ENCODE results near the gene CWC27. TPM values are rescaled to one million over a fixed set of nuclear protein-coding genes. Genes with fewer than 3 reads are reported as not detected.

Gene CWC27
- total RNA-seq, 1 donor from 2014 or later = 32.9 TPM

DNA sequence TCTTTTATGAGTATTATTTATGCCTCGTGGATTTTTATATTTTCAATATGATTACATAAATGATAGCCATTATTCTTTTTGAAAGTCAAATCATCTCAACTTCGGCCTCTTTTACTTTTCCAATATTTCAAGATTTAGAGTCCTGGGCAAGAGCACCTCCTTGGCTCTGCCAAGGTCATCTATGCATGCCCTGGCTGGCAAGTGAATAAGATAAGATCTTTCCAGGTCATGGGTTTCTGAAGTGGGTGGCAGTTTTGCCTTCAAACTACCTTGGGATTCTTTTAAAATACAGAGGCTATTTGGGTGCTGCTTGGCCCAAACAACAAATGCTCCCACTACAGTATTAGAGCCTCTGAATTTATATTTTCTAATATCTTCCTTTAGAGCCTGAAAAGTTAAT lies 95.4 kb downstream of the CWC27 start:
- Mint-ChIP-seq H3K27me3 (ENCODE audit: low read depth) (no peaks in the 10 kb centered on the region), H3K4me1 (ENCODE audit: low read depth) (no peaks in the 10 kb centered on the region)
- intact Hi-C loops (cut with micrococcal nuclease) = no loop called here

GRCh38 chr5:64865662-64866061 lies 96.9 kb downstream of the CWC27 start:
- intact Hi-C loops (cut with micrococcal nuclease) = loop anchor here (5.0 kb wide), 1 partner anchor 617 kb away; the partner anchor contains the start of gene ADAMTS6
- Mint-ChIP-seq H3K27ac (no peak overlapping the region), H3K4me3 (ENCODE audit: low read depth) (no peak overlapping the region), H3K9me3 (no peaks in the 10 kb centered on the region), H3K36me3 (ENCODE audit: low read depth) (no peaks in the 10 kb centered on the region), H3K4me1 (ENCODE audit: low read depth) (peaks cover 3% of the 10 kb centered on the region), H3K27me3 (ENCODE audit: low read depth) (no peaks in the 10 kb centered on the region)
- DNase-seq (ENCODE audit: low spot score) = no peak

More for the DNA sequence above, 95.4 kb downstream of the CWC27 start:
- no peak for DNase-seq (ENCODE audit: low spot score)
- Mint-ChIP-seq H3K9me3 (no peaks in the 10 kb centered on the region), H3K27ac (no peak overlapping the region), H3K4me3 (ENCODE audit: low read depth) (no peak overlapping the region), H3K36me3 (ENCODE audit: low read depth) (no peaks in the 10 kb centered on the region)

DNA sequence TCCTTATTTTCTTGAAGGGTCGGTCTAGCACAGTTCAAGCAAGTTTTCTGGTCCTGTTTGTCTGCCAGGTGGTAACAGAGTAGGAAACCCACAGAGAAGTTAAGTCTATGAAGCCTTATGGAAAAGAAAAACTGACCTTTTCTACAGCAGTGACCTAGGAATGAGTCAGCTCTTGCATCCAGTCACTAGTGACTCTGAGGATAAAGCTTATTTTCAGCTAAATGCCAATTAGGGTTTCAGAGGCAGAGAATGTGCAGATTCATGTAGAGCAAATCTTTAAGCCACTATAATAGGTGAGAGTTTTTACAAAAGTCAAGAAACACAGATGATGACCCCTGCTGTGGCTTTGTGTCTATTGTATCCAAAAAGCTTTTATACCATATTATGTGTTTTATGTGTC lies 100.7 kb downstream of the CWC27 start:
- Mint-ChIP-seq H3K4me1 (ENCODE audit: low read depth) (peaks cover 3% of the 10 kb centered on the region), H3K27ac (no peak overlapping the region)
- intact Hi-C loops (cut with micrococcal nuclease) = loop anchor here (5.0 kb wide), 1 partner anchor 613 kb away; the partner anchor contains the start of gene ADAMTS6

GRCh38 chr5:64872044-64872443 lies 103.3 kb downstream of the CWC27 start:
- Mint-ChIP-seq H3K36me3 (ENCODE audit: low read depth) (no peaks in the 10 kb centered on the region), H3K9me3 (no peaks in the 10 kb centered on the region), H3K4me3 (ENCODE audit: low read depth) (no peak overlapping the region), H3K4me1 (ENCODE audit: low read depth) (peaks cover 3% of the 10 kb centered on the region), H3K27ac (no peak overlapping the region), H3K27me3 (ENCODE audit: low read depth) (no peaks in the 10 kb centered on the region)
- DNase-seq (ENCODE audit: low spot score) = no peak
- intact Hi-C loops (cut with micrococcal nuclease) = no loop called here

More for the DNA sequence above, 100.7 kb downstream of the CWC27 start:
- H3K27me3 Mint-ChIP-seq (ENCODE audit: low read depth) = no peaks in the 10 kb centered on the region
- H3K9me3 Mint-ChIP-seq = no peaks in the 10 kb centered on the region
- DNase-seq (ENCODE audit: low spot score) = no peak
- H3K4me3 Mint-ChIP-seq (ENCODE audit: low read depth) = no peak overlapping the region
- H3K36me3 Mint-ChIP-seq (ENCODE audit: low read depth) = no peaks in the 10 kb centered on the region

DNA sequence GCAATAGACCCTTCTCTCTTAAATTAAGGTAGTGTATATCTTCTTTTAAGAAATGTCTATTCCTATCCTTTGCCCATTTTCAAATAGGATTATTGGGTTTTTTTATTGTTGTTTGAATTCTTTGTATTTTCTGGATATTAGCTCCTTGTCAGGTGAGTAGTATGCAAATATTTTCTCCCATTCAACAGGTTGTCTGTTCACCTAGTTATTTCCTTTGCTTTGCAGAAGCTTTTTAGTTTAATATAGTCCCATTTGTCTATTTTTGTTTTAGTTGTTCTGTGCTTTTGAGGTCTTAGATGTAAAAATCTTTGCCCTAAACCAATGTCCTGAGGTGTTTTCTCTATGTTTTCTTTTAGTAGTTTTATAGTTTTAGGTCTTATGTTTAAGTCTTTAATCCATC lies 104.7 kb downstream of the CWC27 start:
- H3K4me3 Mint-ChIP-seq (ENCODE audit: low read depth) = no peak overlapping the region
- H3K9me3 Mint-ChIP-seq = no peaks in the 10 kb centered on the region
- no peak overlapping the region for H3K27ac Mint-ChIP-seq
- intact Hi-C loops (cut with micrococcal nuclease) = no loop called here
- DNase-seq (ENCODE audit: low spot score) = no peak
- no peaks in the 10 kb centered on the region for H3K27me3 Mint-ChIP-seq (ENCODE audit: low read depth)
- H3K4me1 Mint-ChIP-seq (ENCODE audit: low read depth) = peaks cover 3% of the 10 kb centered on the region
- H3K36me3 Mint-ChIP-seq (ENCODE audit: low read depth) = no peaks in the 10 kb centered on the region

GRCh38 chr5:64874753-64875152 lies 106.0 kb downstream of the CWC27 start:
- H3K9me3 Mint-ChIP-seq = no peaks in the 10 kb centered on the region
- DNase-seq (ENCODE audit: low spot score) = no peak
- H3K4me3 Mint-ChIP-seq (ENCODE audit: low read depth) = no peak overlapping the region
- no peak overlapping the region for H3K27ac Mint-ChIP-seq
- no peaks in the 10 kb centered on the region for H3K36me3 Mint-ChIP-seq (ENCODE audit: low read depth)
- H3K27me3 Mint-ChIP-seq (ENCODE audit: low read depth) = no peaks in the 10 kb centered on the region
- H3K4me1 Mint-ChIP-seq (ENCODE audit: low read depth) = no peaks in the 10 kb centered on the region
- intact Hi-C loops (cut with micrococcal nuclease) = no loop called here

DNA sequence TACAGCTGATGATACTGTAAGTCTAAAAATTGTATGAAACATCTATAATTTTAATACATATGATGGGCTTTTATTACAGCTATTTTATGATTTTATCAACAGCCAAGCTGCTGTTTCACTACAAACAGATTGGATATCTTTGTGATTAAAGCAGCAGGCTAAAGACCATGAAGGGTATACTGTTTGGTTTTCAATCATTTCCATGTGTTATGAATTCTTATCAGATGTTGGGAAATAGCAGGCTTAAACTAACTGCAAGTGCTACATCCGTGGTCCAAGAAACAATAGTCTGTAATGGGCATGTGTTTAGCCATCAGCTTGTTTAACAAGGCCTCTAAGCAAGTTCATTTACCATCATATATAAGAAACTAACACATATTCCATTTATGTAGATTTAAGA lies 107.5 kb downstream of the CWC27 start:
- DNase-seq (ENCODE audit: low spot score) = no peak
- no peak overlapping the region for H3K27ac Mint-ChIP-seq

DNA sequence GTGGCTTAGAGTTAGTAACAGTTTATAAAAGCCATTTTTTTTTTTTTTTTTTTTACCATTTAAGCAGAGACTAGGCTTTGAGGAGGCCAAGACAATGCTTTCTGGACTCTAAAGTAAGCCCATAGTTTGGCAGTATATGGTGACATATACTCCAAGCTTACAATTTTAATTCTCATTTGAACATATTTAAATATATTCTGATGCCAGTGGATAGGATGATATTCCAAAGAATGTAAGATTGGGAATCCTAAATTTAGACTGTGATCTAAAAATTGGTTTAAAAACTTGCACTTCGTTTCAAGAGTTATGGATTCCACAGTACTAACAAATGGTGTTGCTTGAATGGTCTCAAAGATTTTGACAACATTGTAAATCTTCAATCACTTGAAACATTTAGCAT lies 112.1 kb downstream of the CWC27 start:
- intact Hi-C loops (cut with micrococcal nuclease) = no loop called here

More for the DNA sequence above, 107.5 kb downstream of the CWC27 start:
- Mint-ChIP-seq H3K4me3 (ENCODE audit: low read depth) (no peak overlapping the region), H3K36me3 (ENCODE audit: low read depth) (no peaks in the 10 kb centered on the region), H3K4me1 (ENCODE audit: low read depth) (no peaks in the 10 kb centered on the region), H3K27me3 (ENCODE audit: low read depth) (no peaks in the 10 kb centered on the region), H3K9me3 (no peaks in the 10 kb centered on the region)
- intact Hi-C loops (cut with micrococcal nuclease) = no loop called here

DNA sequence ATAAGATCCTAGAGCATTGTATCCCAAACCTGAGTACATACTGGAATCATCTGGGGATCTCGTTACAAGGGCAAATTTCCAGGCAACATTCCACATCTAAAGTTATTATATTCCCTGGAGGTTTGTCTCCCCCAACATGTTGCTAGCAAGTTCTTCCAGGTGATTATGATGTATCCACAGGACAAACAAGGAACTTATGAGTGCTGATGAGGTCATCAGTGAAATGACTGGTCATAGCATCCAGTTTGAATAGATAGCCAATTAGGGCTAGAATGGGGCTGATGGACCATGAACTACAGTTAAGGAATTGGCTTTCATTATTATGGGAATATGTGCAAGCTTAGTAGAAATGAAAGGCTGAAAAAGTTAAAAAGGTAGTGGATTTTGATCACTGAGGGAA lies 115.2 kb downstream of the CWC27 start:
- Mint-ChIP-seq H3K36me3 (ENCODE audit: low read depth) (no peaks in the 10 kb centered on the region), H3K27ac (no peak overlapping the region), H3K4me3 (ENCODE audit: low read depth) (no peak overlapping the region), H3K9me3 (no peaks in the 10 kb centered on the region), H3K27me3 (ENCODE audit: low read depth) (no peaks in the 10 kb centered on the region), H3K4me1 (ENCODE audit: low read depth) (no peaks in the 10 kb centered on the region)
- intact Hi-C loops (cut with micrococcal nuclease) = no loop called here
- no peak for DNase-seq (ENCODE audit: low spot score)

More for the DNA sequence above, 112.1 kb downstream of the CWC27 start:
- H3K27me3 Mint-ChIP-seq (ENCODE audit: low read depth) = no peaks in the 10 kb centered on the region
- H3K4me3 Mint-ChIP-seq (ENCODE audit: low read depth) = no peak overlapping the region
- DNase-seq (ENCODE audit: low spot score) = no peak
- no peaks in the 10 kb centered on the region for H3K4me1 Mint-ChIP-seq (ENCODE audit: low read depth)
- H3K36me3 Mint-ChIP-seq (ENCODE audit: low read depth) = no peaks in the 10 kb centered on the region
- no peaks in the 10 kb centered on the region for H3K9me3 Mint-ChIP-seq
- H3K27ac Mint-ChIP-seq = no peak overlapping the region

GRCh38 chr5:64884541-64884940 lies 115.8 kb downstream of the CWC27 start:
- no peak for DNase-seq (ENCODE audit: low spot score)
- Mint-ChIP-seq H3K4me3 (ENCODE audit: low read depth) (no peak overlapping the region), H3K9me3 (no peaks in the 10 kb centered on the region), H3K36me3 (ENCODE audit: low read depth) (no peaks in the 10 kb centered on the region), H3K4me1 (ENCODE audit: low read depth) (no peaks in the 10 kb centered on the region), H3K27ac (no peak overlapping the region), H3K27me3 (ENCODE audit: low read depth) (no peaks in the 10 kb centered on the region)
- intact Hi-C loops (cut with micrococcal nuclease) = no loop called here

- H3K9me3 Mint-ChIP-seq = no peaks in the 10 kb centered on the region
- no peaks in the 10 kb centered on the region for H3K4me1 Mint-ChIP-seq (ENCODE audit: low read depth)
- no peaks in the 10 kb centered on the region for H3K36me3 Mint-ChIP-seq (ENCODE audit: low read depth)
- no peak overlapping the region for H3K27ac Mint-ChIP-seq
- DNase-seq (ENCODE audit: low spot score) = no peak
- intact Hi-C loops (cut with micrococcal nuclease) = no loop called here
- no peak overlapping the region for H3K4me3 Mint-ChIP-seq (ENCODE audit: low read depth)
- H3K27me3 Mint-ChIP-seq (ENCODE audit: low read depth) = no peaks in the 10 kb centered on the region
Measured at GRCh38 chr5:64887910-64888309, 119.2 kb downstream of the CWC27 start.

- H3K27ac Mint-ChIP-seq = no peak overlapping the region
- H3K36me3 Mint-ChIP-seq (ENCODE audit: low read depth) = peaks cover 4% of the 10 kb centered on the region
- no peak overlapping the region for H3K4me3 Mint-ChIP-seq (ENCODE audit: low read depth)
- no peaks in the 10 kb centered on the region for H3K4me1 Mint-ChIP-seq (ENCODE audit: low read depth)
- no peaks in the 10 kb centered on the region for H3K27me3 Mint-ChIP-seq (ENCODE audit: low read depth)
- H3K9me3 Mint-ChIP-seq = peaks cover 4% of the 10 kb centered on the region
- no peak for DNase-seq (ENCODE audit: low spot score)
- intact Hi-C loops (cut with micrococcal nuclease) = no loop called here
Measured at GRCh38 chr5:64895748-64896147, 127.0 kb downstream of the CWC27 start.

- Mint-ChIP-seq H3K36me3 (ENCODE audit: low read depth) (peaks cover 4% of the 10 kb centered on the region), H3K4me1 (ENCODE audit: low read depth) (no peaks in the 10 kb centered on the region), H3K4me3 (ENCODE audit: low read depth) (no peak overlapping the region), H3K27me3 (ENCODE audit: low read depth) (no peaks in the 10 kb centered on the region), H3K9me3 (peaks cover 4% of the 10 kb centered on the region), H3K27ac (no peak overlapping the region)
- intact Hi-C loops (cut with micrococcal nuclease) = no loop called here
- no peak for DNase-seq (ENCODE audit: low spot score)
Measured at GRCh38 chr5:64899838-64900237, 131.1 kb downstream of the CWC27 start.

GRCh38 chr5:64900618-64901017 lies 131.9 kb downstream of the CWC27 start:
- H3K4me3 Mint-ChIP-seq (ENCODE audit: low read depth) = no peak overlapping the region
- H3K27ac Mint-ChIP-seq = no peak overlapping the region
- intact Hi-C loops (cut with micrococcal nuclease) = no loop called here
- H3K27me3 Mint-ChIP-seq (ENCODE audit: low read depth) = no peaks in the 10 kb centered on the region
- no peak for DNase-seq (ENCODE audit: low spot score)
- H3K4me1 Mint-ChIP-seq (ENCODE audit: low read depth) = no peaks in the 10 kb centered on the region
- H3K9me3 Mint-ChIP-seq = peaks cover 4% of the 10 kb centered on the region
- peaks cover 4% of the 10 kb centered on the region for H3K36me3 Mint-ChIP-seq (ENCODE audit: low read depth)

All from activated T-helper 2 cell treated with anti-CD3 and anti-CD28 coated beads, Interferon-gamma antibody, Interleukin-2, Interleukin-4, amounts not matched to agents 10 μg/mL and 5 μg/mL and 100 μg/mL, durations not matched to agents 14 hours and 24 hours and 36 hours (primary cell).